K562 (cell line): ENCODE results near the gene GEMIN5. TPM values are rescaled to one million over a fixed set of nuclear protein-coding genes. Genes with fewer than 3 reads are reported as not detected.

ENCODE experiments used
- ARID3A ChIP-seq: IDR thresholded peaks from 2 replicates; pipeline ENCODE4 v1.6.1; 2012; ENCODE audit warnings: low read depth, low read length, improper control_type of control experiment, borderline replicate concordance
- CXXC5 ChIP-seq: fragments of 250-450 bp; sonication (Bioruptor Pico); IDR thresholded peaks from 2 replicates; pipeline ENCODE4 v1.8.0; 2022; ENCODE audit warnings: inconsistent platforms, mild to moderate bottlenecking, moderate library complexity
- DMBX1 ChIP-seq: fragments of 250-450 bp; sonication (Bioruptor Pico); IDR thresholded peaks from 2 replicates; pipeline ENCODE4 v1.8.0; 2022; ENCODE audit warnings: inconsistent platforms, mild to moderate bottlenecking, moderate library complexity, borderline replicate concordance
- E2F1 ChIP-seq: sonication (generic); formaldehyde crosslinking; IDR thresholded peaks from 2 replicates; pipeline ENCODE4 v1.8.1; 2023; ENCODE audit warnings: mild to moderate bottlenecking, missing genetic modification reagents, moderate library complexity
- GABPA ChIP-seq: fragments of 200-800 bp; sonication (Bioruptor generic); conservative IDR thresholded peaks from 2 replicates; pipeline ENCODE4 v1.6.1; 2016; ENCODE audit warnings: low read depth, missing genetic modification characterization, missing compliant biosample characterization
- HMBOX1 ChIP-seq: sonication (generic); IDR thresholded peaks from 2 replicates; pipeline ENCODE4 v1.6.1; 2016
- HOMEZ ChIP-seq: fragments of 250-450 bp; sonication (Bioruptor Pico); IDR thresholded peaks from 2 replicates; pipeline ENCODE4 v1.4.0; 2020; ENCODE audit warnings: mild to moderate bottlenecking, moderate library complexity
- MBD2 ChIP-seq: sonication (generic); IDR thresholded peaks from 2 replicates; pipeline ENCODE4 v1.6.1; 2016; ENCODE audit warnings: low read depth, borderline replicate concordance
- MITF ChIP-seq: IDR thresholded peaks from 2 replicates; pipeline ENCODE4 v1.6.1; 2014; ENCODE audit warnings: antibody characterized with exemption
- MLLT1 ChIP-seq, 2 experiments: fragments of 450-650 bp; IDR thresholded peaks; 2 replicates each; pipeline ENCODE4 v1.6.1; 2016
- NONO ChIP-seq, 2 experiments: fragments of 200-400 bp in 1 of 2; fragments of 450-650 bp in 1 of 2; formaldehyde crosslinking in 1 of 2; IDR thresholded peaks; 2 replicates each; pipeline ENCODE4 v1.6.1; 2017; ENCODE audit warnings: low read depth in 2 of 2, mild to moderate bottlenecking in 2 of 2, moderate library complexity in 2 of 2, low read length in 1 of 2
- PCBP2 ChIP-seq: fragments of 200-400 bp; formaldehyde crosslinking; IDR thresholded peaks from 2 replicates; pipeline ENCODE4 v1.6.1; 2018; ENCODE audit warnings: low read length, low read depth, mild to moderate bottlenecking, moderate library complexity; ENCODE audit not compliant: poor library complexity, severe bottlenecking
- SIN3A ChIP-seq, 2 experiments: fragments of 150-350 bp in 1 of 2; IDR thresholded peaks; 2 replicates each; pipeline ENCODE4 v1.6.1; 2011 to 2016; ENCODE audit warnings: borderline replicate concordance in 2 of 2, low read depth in 2 of 2, low read length in 2 of 2, mild to moderate bottlenecking in 2 of 2, moderate library complexity in 2 of 2; ENCODE audit not compliant: control insufficient read depth in 1 of 2
- STAT5A ChIP-seq: IDR thresholded peaks from 2 replicates; pipeline ENCODE4 v1.6.1; 2012; ENCODE audit warnings: low read length, inconsistent platforms, borderline replicate concordance
- TEAD2 ChIP-seq: fragments of 450-650 bp; IDR thresholded peaks from 2 replicates; pipeline ENCODE4 v1.6.1; 2016; ENCODE audit warnings: missing genetic modification characterization, control low read depth, missing compliant biosample characterization
- TGIF2 ChIP-seq: sonication (generic); formaldehyde crosslinking; IDR thresholded peaks from 2 replicates; pipeline ENCODE4 v1.8.1; 2022; ENCODE audit warnings: mild to moderate bottlenecking, missing genetic modification reagents, moderate library complexity
- ZFX ChIP-seq: sonication (generic); formaldehyde crosslinking; IDR thresholded peaks from 2 replicates; pipeline ENCODE4 v1.8.0; 2022; ENCODE audit warnings: mild to moderate bottlenecking, missing genetic modification reagents, moderate library complexity
- ZNF668 ChIP-seq: fragments of 250-450 bp; sonication (Bioruptor Pico); IDR thresholded peaks from 2 replicates; pipeline ENCODE4 v1.8.0; 2022; ENCODE audit warnings: mild to moderate bottlenecking, inconsistent platforms
- polyA plus RNA-seq, 8 experiments: library from polyadenylated mRNA; depleted of rRNA in 4 of 8; stranded (reverse) in 5 of 8; unstranded in 3 of 8; fragments of >200 nt; fragmentation: Nextera tagmentation in 2 of 8; fragmentation: Illumina TruSeq in 1 of 8; extraction: Ambion mirVana in 2 of 8; extraction: Trizol in 1 of 8; gene quantifications; 2 replicates each; pipeline versions ENCODE4 v1.2.1 to v1.2.3, GENCODE V29; 2011 to 2014; ENCODE audit warnings: inconsistent platforms in 1 of 8, missing spikeins in 1 of 8
- total RNA-seq, 7 experiments: library from RNA; depleted of rRNA in 6 of 7; stranded (reverse); fragments of >200 nt in 6 of 7; fragmentation: Illumina TruSeq in 2 of 7; extraction: Trizol in 2 of 7; gene quantifications; 2 replicates each; pipeline versions ENCODE4 v1.2.1 to v1.2.3, GENCODE V29; 2011 to 2021; ENCODE audit warnings: low replicate concordance in 1 of 7

Gene GEMIN5
- total and polyA plus RNA-seq, 9 of the 15 experiments (the other 6 are each of a cell fraction or from before 2014, with no cell fraction given) = 10.3 to 48.2 (median 34.7) TPM

- TF ChIP-seq PCBP2 = no peak
- peak; percentile 69 for TF ChIP-seq ZFX (CRISPR knock-in tag)
- no peak for TF ChIP-seq HMBOX1
- TF ChIP-seq NONO (IDR thresholded peaks at IDR 0.05; ENCODE audit: low read depth in 2 of 2, low read length in 1 of 2) = peak; percentile 28 to 80; a peak in 2 of 4 replicates
- 0 out of 2 replicates have a peak, but pooled peaks have one; percentile 19 for TF ChIP-seq ARID3A
- no peak for TF ChIP-seq TEAD2 (tag)
- TF ChIP-seq GABPA = peak; percentile 91
- 0 out of 2 replicates have a peak, but pooled peaks have one; percentile 44 for TF ChIP-seq HOMEZ (CRISPR knock-in tag)
- TF ChIP-seq SIN3A (IDR thresholded peaks at IDR 0.05; ENCODE audit: borderline replicate concordance in 2 of 2, control insufficient read depth in 1 of 2, low read depth in 2 of 2, low read length in 2 of 2) = peak in 1 of 2 experiments; percentile 12; a peak in 1 of 4 replicates
- no peak for TF ChIP-seq MITF
- peak; percentile 76 for TF ChIP-seq MBD2
- TF ChIP-seq STAT5A = no peak
- TF ChIP-seq CXXC5 (CRISPR knock-in tag) = peak; percentile 84
- TF ChIP-seq TGIF2 (CRISPR knock-in tag) = no peak
- peak in 1 of 2 experiments; percentile 56; a peak in 1 of 4 replicates for TF ChIP-seq MLLT1 (IDR thresholded peaks at IDR 0.05)
- TF ChIP-seq DMBX1 (CRISPR knock-in tag) = peak; percentile 17; the same call in 1 of the 2 replicates
- TF ChIP-seq E2F1 (CRISPR knock-in tag) = peak; percentile 83
- no peak for TF ChIP-seq ZNF668
These were observed 79.6 kb downstream of the GEMIN5 start, which contains the start of gene CNOT8 (continued) for GRCh38 chr5:154858297-154858971.
